ENCODE results near the gene ATAD3B. TPM values are rescaled to one million over a fixed set of nuclear protein-coding genes. Genes with fewer than 3 reads are reported as not detected.

The ATAD3B gene
- total and polyA plus RNA-seq, 2 of the 13 experiments (the other 11 are each of a cell fraction or from before 2014, with no cell fraction given) = 9.6 to 31.1 TPM

DNA sequence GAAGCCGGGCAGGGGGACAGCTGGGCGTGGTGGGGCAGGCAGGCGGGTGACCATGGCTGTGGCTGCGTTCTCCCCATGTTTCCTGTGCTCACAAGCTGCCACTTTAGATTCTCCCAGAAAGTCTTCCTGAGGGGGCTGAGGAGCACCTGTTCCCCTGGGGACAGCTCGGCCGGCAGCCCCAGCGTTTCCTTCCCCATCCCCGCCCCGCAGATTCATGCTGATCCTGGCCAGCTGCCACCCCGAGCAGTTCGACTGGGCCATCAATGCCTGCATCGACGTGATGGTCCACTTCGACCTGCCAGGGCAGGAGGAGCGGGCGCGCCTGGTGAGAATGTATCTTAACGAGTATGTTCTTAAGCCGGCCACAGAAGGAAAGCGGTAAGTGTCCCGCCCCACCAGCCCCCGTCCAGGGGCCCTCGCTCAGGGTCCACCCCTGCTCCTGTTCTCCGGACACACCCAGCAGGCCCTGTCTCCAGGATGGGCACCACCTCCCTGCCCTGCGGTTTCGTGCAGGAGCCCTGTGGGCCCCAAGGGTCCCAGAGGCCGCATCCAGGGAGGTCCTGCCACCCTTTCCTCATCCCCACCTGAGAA is 10.9 kb upstream of the ATAD3B start:
- Histone ChIP-seq H3K4me2 (ENCODE audit: low read depth, low read length) (no peak overlapping the region), H3K9me3 (ENCODE audit: low read length) (no peaks in the 10 kb centered on the region), H3K27me3 (ENCODE audit: control insufficient read depth in 1 of 2, insufficient read depth in 2 of 2, low read length in 2 of 2) (peaks cover 6 to 20% of the 10 kb centered on the region in 2 experiments; a peak in 4 of 5 replicates), H4K20me1 (ENCODE audit: insufficient read depth, low read length) (no peaks in the 10 kb centered on the region), H3K36me3 (replicated peaks in 1 of 2; ENCODE audit: control insufficient read depth in 1 of 2, insufficient read depth in 2 of 2, low read length in 2 of 2) (no peaks in the 10 kb centered on the region), H2AFZ (ENCODE audit: low read length) (no peak overlapping the region), H3K79me2 (ENCODE audit: insufficient read depth, low read length) (no peaks in the 10 kb centered on the region), H3K4me3 (replicated peaks in 1 of 3; ENCODE audit: insufficient read depth in 1 of 3, low read depth in 2 of 3, low read length in 3 of 3) (no peak overlapping the region), H3K27ac (ENCODE audit: extremely low read length, insufficient read depth, low read length) (no peak overlapping the region), H3K4me1 (ENCODE audit: insufficient read depth, low read length) (peaks cover 42% of the 10 kb centered on the region), H3K9ac (ENCODE audit: insufficient read depth, low read depth, low read length) (no peak overlapping the region)
- intact Hi-C loops (cut with micrococcal nuclease; ENCODE audit: unreplicated experiment) = no loop called here
- ATAC-seq = no peak
- 51% methylated on average over 11 of the region's 27 CpGs for WGBS (ENCODE audit: low lambda C conversion rate)
- CTCF ChIA-PET (ENCODE audit: low intra/inter-chr PET ratio, low total read pairs) = no interaction called here
- no TSS peak for BruUV-seq (replicated peaks)
- in situ Hi-C loops (cut with HindIII; ENCODE audit: extremely low pct_ligation_motif_present, low pct_unique_long_range_greater_than_20kb) = no loop called here
- no peak for DNase-seq (ENCODE audit: low spot score)
- FAIRE-seq = no peak
- POLR2A ChIA-PET = no interaction called here
- TF ChIP-seq ZNF607 (CRISPR knock-in tag; IDR thresholded peaks at IDR 0.05; ENCODE audit: borderline replicate concordance) = no peak
- TF ChIP-seq, protein P1, sequence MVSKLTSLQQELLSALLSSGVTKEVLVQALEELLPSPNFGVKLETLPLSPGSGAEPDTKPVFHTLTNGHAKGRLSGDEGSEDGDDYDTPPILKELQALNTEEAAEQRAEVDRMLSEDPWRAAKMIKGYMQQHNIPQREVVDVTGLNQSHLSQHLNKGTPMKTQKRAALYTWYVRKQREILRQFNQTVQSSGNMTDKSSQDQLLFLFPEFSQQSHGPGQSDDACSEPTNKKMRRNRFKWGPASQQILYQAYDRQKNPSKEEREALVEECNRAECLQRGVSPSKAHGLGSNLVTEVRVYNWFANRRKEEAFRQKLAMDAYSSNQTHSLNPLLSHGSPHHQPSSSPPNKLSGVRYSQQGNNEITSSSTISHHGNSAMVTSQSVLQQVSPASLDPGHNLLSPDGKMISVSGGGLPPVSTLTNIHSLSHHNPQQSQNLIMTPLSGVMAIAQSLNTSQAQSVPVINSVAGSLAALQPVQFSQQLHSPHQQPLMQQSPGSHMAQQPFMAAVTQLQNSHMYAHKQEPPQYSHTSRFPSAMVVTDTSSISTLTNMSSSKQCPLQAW (CRISPR knock-in tag; IDR thresholded peaks at IDR 0.05) = no peak
- TF ChIP-seq EED (CRISPR knock-in tag; IDR thresholded peaks at IDR 0.05) = no peak
- no peak for TF ChIP-seq ZNF143 (CRISPR knock-in tag; IDR thresholded peaks at IDR 0.05)
- TF ChIP-seq, protein P2, sequence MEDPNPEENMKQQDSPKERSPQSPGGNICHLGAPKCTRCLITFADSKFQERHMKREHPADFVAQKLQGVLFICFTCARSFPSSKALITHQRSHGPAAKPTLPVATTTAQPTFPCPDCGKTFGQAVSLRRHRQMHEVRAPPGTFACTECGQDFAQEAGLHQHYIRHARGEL (CRISPR knock-in tag; IDR thresholded peaks at IDR 0.05) = no peak
- no peak for TF ChIP-seq ZNF260 (CRISPR knock-in tag; IDR thresholded peaks at IDR 0.05; ENCODE audit: borderline replicate concordance, low read depth)
- no peak for TF ChIP-seq ZNF17 (CRISPR knock-in tag; IDR thresholded peaks at IDR 0.05)
- TF ChIP-seq, protein P3, sequence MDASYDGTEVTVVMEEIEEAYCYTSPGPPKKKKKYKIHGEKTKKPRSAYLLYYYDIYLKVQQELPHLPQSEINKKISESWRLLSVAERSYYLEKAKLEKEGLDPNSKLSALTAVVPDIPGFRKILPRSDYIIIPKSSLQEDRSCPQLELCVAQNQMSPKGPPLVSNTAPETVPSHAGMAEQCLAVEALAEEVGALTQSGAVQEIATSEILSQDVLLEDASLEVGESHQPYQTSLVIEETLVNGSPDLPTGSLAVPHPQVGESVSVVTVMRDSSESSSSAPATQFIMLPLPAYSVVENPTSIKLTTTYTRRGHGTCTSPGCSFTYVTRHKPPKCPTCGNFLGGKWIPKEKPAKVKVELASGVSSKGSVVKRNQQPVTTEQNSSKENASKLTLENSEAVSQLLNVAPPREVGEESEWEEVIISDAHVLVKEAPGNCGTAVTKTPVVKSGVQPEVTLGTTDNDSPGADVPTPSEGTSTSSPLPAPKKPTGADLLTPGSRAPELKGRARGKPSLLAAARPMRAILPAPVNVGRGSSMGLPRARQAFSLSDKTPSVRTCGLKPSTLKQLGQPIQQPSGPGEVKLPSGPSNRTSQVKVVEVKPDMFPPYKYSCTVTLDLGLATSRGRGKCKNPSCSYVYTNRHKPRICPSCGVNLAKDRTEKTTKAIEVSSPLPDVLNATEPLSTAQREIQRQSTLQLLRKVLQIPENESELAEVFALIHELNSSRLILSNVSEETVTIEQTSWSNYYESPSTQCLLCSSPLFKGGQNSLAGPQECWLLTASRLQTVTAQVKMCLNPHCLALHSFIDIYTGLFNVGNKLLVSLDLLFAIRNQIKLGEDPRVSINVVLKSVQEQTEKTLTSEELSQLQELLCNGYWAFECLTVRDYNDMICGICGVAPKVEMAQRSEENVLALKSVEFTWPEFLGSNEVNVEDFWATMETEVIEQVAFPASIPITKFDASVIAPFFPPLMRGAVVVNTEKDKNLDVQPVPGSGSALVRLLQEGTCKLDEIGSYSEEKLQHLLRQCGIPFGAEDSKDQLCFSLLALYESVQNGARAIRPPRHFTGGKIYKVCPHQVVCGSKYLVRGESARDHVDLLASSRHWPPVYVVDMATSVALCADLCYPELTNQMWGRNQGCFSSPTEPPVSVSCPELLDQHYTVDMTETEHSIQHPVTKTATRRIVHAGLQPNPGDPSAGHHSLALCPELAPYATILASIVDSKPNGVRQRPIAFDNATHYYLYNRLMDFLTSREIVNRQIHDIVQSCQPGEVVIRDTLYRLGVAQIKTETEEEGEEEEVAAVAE (CRISPR knock-in tag; IDR thresholded peaks at IDR 0.05; ENCODE audit: borderline replicate concordance) = no peak
- no peak for TF ChIP-seq RXRA (CRISPR knock-in tag; IDR thresholded peaks at IDR 0.05)
- no peak for TF ChIP-seq TERF1 (CRISPR knock-in tag; IDR thresholded peaks at IDR 0.05)
- no peak for TF ChIP-seq ZNF225 (CRISPR knock-in tag; IDR thresholded peaks at IDR 0.05)
- TF ChIP-seq ZNF552 (CRISPR knock-in tag; IDR thresholded peaks at IDR 0.05; ENCODE audit: borderline replicate concordance) = no peak
- TF ChIP-seq ZNF747 (CRISPR knock-in tag; IDR thresholded peaks at IDR 0.05; ENCODE audit: borderline replicate concordance) = no peak
- TF ChIP-seq ZNF326 (CRISPR knock-in tag; IDR thresholded peaks at IDR 0.05; ENCODE audit: borderline replicate concordance) = no peak
- no peak for TF ChIP-seq GZF1 (CRISPR knock-in tag; IDR thresholded peaks at IDR 0.05)
